ENCODE measurements around the gene CEP95. TPM values are rescaled to one million over a fixed set of nuclear protein-coding genes. Genes with fewer than 3 reads are reported as not detected.

CEP95 gene
- total and polyA plus RNA-seq, 2 donors (not counting 1 experiment from before 2014, with no cell fraction given) = 16.6 to 24.8 TPM

GRCh38 chr17:64477849-64478248 lies 28.9 kb upstream of the CEP95 start:
- Histone ChIP-seq H3K79me2 (ENCODE audit: control insufficient read depth, insufficient read depth, low read length) (no peaks in the 10 kb centered on the region), H3K27ac (ENCODE audit: insufficient read depth, low read length) (no peak overlapping the region), H3K4me1 (ENCODE audit: control insufficient read depth, extremely low read depth, insufficient read depth, low read length) (no peaks in the 10 kb centered on the region), H3K4me2 (ENCODE audit: extremely low read depth, insufficient read depth, low read length) (no peak overlapping the region), H3K4me3 (replicated peaks in 1 of 4; ENCODE audit: control extremely low read depth in 1 of 4, insufficient read depth in 1 of 4, low read depth in 3 of 4, low read length in 4 of 4) (no peak overlapping the region), H3K9me3 (ENCODE audit: control insufficient read depth, insufficient read depth, low read depth, low read length) (no peaks in the 10 kb centered on the region), H2AFZ (ENCODE audit: low read length) (no peak overlapping the region), H3K9ac (ENCODE audit: insufficient read depth, low read length) (no peak overlapping the region), H3K36me3 (ENCODE audit: control insufficient read depth, insufficient read depth, low read length) (no peaks in the 10 kb centered on the region), H4K20me1 (ENCODE audit: control insufficient read depth, extremely low read depth, insufficient read depth, low read length) (no peaks in the 10 kb centered on the region), H3K27me3 (ENCODE audit: control insufficient read depth, insufficient read depth, low read length) (no peaks in the 10 kb centered on the region)
- no peak for TF ChIP-seq EZH2 (IDR thresholded peaks at IDR 0.05; ENCODE audit: low read length, missing control alignments)
- no peak for TF ChIP-seq CTCF (conservative IDR thresholded peaks at IDR 0.05 in 1 of 2, IDR thresholded peaks at IDR 0.05 in 1 of 2; ENCODE audit: low read depth in 1 of 2, low read length in 2 of 2)
- DNase-seq (ENCODE audit: low read depth in 2 of 2) = no peak

- TF ChIP-seq EZH2 (IDR thresholded peaks at IDR 0.05; ENCODE audit: low read length, missing control alignments) = no peak
- TF ChIP-seq CTCF (conservative IDR thresholded peaks at IDR 0.05 in 1 of 2, IDR thresholded peaks at IDR 0.05 in 1 of 2; ENCODE audit: low read depth in 1 of 2, low read length in 2 of 2) = no peak
- Histone ChIP-seq H4K20me1 (ENCODE audit: control insufficient read depth, extremely low read depth, insufficient read depth, low read length) (no peaks in the 10 kb centered on the region), H3K27me3 (ENCODE audit: control insufficient read depth, insufficient read depth, low read length) (no peaks in the 10 kb centered on the region), H3K79me2 (ENCODE audit: control insufficient read depth, insufficient read depth, low read length) (no peaks in the 10 kb centered on the region), H3K27ac (ENCODE audit: insufficient read depth, low read length) (no peak overlapping the region), H3K36me3 (ENCODE audit: control insufficient read depth, insufficient read depth, low read length) (no peaks in the 10 kb centered on the region), H3K4me3 (replicated peaks in 1 of 4; ENCODE audit: control extremely low read depth in 1 of 4, insufficient read depth in 1 of 4, low read depth in 3 of 4, low read length in 4 of 4) (no peak overlapping the region), H2AFZ (ENCODE audit: low read length) (no peak overlapping the region), H3K9ac (ENCODE audit: insufficient read depth, low read length) (no peak overlapping the region), H3K4me2 (ENCODE audit: extremely low read depth, insufficient read depth, low read length) (no peak overlapping the region), H3K9me3 (ENCODE audit: control insufficient read depth, insufficient read depth, low read depth, low read length) (no peaks in the 10 kb centered on the region), H3K4me1 (ENCODE audit: control insufficient read depth, extremely low read depth, insufficient read depth, low read length) (no peaks in the 10 kb centered on the region)
- no peak for DNase-seq (ENCODE audit: low read depth in 2 of 2)
These were observed 25.8 kb upstream of the CEP95 start for GRCh38 chr17:64480951-64481350.

DNA sequence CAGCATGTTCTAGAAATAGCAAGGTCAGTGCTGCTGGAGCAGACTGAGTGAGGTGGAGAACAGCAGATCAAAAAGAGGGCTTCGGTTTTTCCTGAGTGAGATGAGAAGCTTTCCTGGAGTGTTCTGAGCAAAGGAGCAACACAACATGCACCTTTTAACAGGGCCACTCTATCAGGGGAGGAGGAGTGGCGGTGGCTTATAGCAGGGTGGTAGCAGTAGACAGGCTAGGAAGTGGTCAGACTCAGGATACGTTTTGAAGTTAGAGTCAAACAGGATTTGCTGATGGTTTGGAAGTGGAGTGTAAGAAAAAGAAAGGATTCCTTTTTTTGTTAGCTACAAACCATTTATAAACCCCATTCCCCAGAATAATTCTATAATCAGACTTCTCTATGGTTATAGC lies 22.4 kb upstream of the CEP95 start:
- Histone ChIP-seq H3K9ac (ENCODE audit: insufficient read depth, low read length) (no peak overlapping the region), H3K4me1 (ENCODE audit: control insufficient read depth, extremely low read depth, insufficient read depth, low read length) (no peaks in the 10 kb centered on the region), H3K9me3 (ENCODE audit: control insufficient read depth, insufficient read depth, low read depth, low read length) (no peaks in the 10 kb centered on the region), H2AFZ (ENCODE audit: low read length) (no peak overlapping the region), H3K27ac (ENCODE audit: insufficient read depth, low read length) (no peak overlapping the region), H3K27me3 (ENCODE audit: control insufficient read depth, insufficient read depth, low read length) (no peaks in the 10 kb centered on the region), H3K4me3 (replicated peaks in 1 of 4; ENCODE audit: control extremely low read depth in 1 of 4, insufficient read depth in 1 of 4, low read depth in 3 of 4, low read length in 4 of 4) (no peak overlapping the region), H3K4me2 (ENCODE audit: extremely low read depth, insufficient read depth, low read length) (no peak overlapping the region), H4K20me1 (ENCODE audit: control insufficient read depth, extremely low read depth, insufficient read depth, low read length) (no peaks in the 10 kb centered on the region), H3K79me2 (ENCODE audit: control insufficient read depth, insufficient read depth, low read length) (no peaks in the 10 kb centered on the region), H3K36me3 (ENCODE audit: control insufficient read depth, insufficient read depth, low read length) (no peaks in the 10 kb centered on the region)
- no peak for DNase-seq (ENCODE audit: low read depth in 2 of 2)
- TF ChIP-seq CTCF (conservative IDR thresholded peaks at IDR 0.05 in 1 of 2, IDR thresholded peaks at IDR 0.05 in 1 of 2; ENCODE audit: low read depth in 1 of 2, low read length in 2 of 2) = no peak
- no peak for TF ChIP-seq EZH2 (IDR thresholded peaks at IDR 0.05; ENCODE audit: low read length, missing control alignments)
